NCI-H748 (cell line): Measurements from ENCODE around the gene RGS7.
"Not testable (repeated sequence)": the region's sequence is repeated elsewhere in the genome, so short reads cannot be mapped to it uniquely, and the experiment has no call there.

ENCODE experiments used
- DNase-seq: peaks from one replicate; lab custom pipeline; 2025; ENCODE audit not compliant: unreplicated experiment; lab: John Stamatoyannopoulos, UW

The RGS7 gene

GRCh38 chr1:241142493-241142892 is 214.5 kb downstream of the RGS7 start:
- DNase-seq: no peak

- not testable (repeated sequence) for DNase-seq
These were observed 215.4 kb downstream of the RGS7 start for GRCh38 chr1:241141646-241142045.

- DNase-seq: no peak
These were observed 216.3 kb downstream of the RGS7 start for GRCh38 chr1:241140670-241141069.

GRCh38 chr1:241139047-241139446 is 218.0 kb downstream of the RGS7 start:
- no peak for DNase-seq

- DNase-seq: no peak
These were observed 218.8 kb downstream of the RGS7 start for GRCh38 chr1:241138248-241138647.

- no peak for DNase-seq
These were observed 220.6 kb downstream of the RGS7 start for GRCh38 chr1:241136389-241136788.

DNA sequence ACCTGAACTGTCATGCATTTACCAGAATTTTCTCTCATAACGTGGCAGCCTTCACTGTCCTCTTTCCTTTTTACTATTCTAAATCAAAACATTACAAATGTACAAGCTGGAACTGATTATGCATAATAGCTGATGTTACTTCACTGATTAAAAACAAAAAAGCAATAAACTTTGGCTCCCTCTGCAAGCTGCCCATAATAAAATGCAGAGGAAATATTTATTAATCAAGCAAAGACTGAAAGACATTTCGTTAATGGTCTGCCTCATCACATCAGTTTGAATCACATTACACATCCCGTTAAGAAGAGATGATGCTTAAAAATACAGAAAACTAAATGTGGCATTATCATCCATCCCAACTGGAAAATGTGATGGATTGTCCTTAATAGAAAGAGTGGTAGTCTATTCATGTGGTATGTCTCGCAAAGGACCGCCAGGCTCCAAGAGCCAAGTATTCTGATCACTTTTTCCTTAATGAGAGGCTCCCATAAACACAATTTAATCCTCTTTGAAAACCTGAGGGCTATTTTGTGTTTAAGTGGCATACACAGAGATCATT is 225.3 kb downstream of the RGS7 start:
- no peak for DNase-seq

DNA sequence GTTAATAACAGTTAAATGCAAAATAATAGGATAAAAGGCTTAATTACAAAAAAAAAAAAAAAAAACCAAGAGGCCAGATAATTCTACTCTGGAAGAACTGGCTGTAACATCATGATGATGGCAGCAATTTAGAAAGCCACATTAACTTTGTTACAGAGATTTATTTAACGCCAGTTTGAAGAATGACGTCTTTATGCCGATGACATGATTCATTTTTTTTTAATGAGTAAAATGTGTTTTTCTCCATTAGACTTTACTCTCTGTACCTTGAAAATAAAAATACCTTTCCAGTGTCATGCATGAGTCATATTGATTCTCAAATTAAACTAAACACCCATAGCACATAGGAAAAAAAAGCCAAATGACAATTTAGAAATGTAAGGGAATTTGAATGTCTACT is 226.1 kb downstream of the RGS7 start:
- DNase-seq: no peak

- no peak for DNase-seq
These were observed 227.6 kb downstream of the RGS7 start for GRCh38 chr1:241129207-241129960.

DNA sequence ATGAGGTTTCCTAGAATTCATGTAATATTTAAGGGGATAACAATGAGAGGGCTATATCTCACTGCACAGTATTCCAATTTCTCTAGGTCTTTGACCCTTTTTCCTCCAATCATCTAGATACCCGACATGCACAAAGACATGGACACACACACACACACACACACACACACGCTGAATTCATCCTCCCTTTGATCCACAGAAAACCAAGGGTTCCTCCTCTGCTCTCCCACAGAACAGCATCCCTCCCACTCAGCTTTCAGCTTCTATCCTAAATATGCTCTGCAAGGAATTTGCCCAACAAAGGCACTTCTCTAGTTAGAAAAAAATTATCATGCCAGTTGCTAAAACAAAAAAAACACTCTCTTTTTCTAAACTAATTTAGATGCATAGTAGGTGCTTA is 231.7 kb downstream of the RGS7 start:
- DNase-seq: no peak

- no peak for DNase-seq
These were observed 239.0 kb downstream of the RGS7 start for GRCh38 chr1:241118049-241118448.

- DNase-seq: no peak
These were observed 241.2 kb downstream of the RGS7 start for GRCh38 chr1:241115784-241116183.

- no peak for DNase-seq
These were observed 242.2 kb downstream of the RGS7 start for GRCh38 chr1:241114699-241115233.

DNA sequence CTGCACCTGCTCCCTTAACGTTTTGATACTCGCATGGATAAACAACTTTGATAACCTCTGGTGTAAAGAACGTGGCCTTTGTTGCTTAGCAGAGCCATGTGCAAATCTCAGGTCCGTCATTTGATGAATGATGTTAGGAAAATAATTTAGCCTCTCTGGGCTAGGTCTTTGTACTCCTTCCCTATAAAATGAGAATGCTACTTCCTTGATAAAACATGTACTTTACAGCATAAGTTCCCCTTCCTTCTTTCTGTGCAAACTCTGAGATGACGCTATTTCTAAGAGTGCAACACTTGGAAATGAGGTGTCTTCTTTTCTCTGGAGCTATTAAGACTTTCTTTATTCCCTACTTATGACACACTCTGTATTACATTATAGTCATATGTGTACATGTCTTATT is 243.4 kb downstream of the RGS7 start:
- no peak for DNase-seq

- DNase-seq: no peak
These were observed 248.0 kb downstream of the RGS7 start for GRCh38 chr1:241109039-241109438.

DNA sequence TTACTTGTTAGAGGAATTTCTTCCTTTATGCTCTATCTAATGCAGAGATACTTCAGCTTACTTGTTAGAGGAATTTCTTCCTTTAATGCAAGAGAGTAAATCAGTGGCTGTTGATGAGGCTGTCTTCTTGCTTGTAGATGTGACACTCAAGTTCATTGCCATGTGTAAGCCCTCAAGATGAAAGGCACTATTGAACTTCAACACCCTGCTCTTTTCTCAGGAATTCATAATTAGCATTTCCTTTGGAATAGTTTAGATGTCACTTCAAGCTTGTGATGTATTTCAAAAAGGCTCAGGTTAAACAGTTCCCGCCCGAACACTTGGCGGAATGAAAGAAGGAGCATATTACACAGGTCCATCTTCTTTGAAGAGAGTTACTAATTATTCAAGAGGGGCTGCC is 251.9 kb downstream of the RGS7 start:
- no peak for DNase-seq

- no peak for DNase-seq
These were observed 254.3 kb downstream of the RGS7 start for GRCh38 chr1:241102664-241103063.

- no peak for DNase-seq
These were observed 255.4 kb downstream of the RGS7 start for GRCh38 chr1:241101622-241102021.

DNA sequence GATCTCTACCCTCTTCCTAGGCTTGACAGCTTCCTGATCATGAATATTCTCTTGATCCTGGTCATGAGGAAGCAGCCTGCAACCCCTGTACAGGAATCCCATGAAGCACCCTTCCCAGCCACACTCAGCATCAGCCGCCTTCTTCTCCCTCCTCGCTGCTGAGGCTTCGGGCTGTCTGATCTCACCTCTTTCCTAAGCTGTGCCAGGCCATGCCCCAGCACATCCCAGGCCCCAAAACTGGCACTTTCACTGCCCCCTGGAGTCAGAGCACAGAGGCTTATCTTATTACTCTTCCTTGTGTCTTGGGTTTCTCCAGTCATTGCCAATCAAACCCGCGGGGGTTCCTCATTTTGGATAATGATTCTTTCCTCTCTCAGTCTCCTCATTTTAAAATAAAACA is 259.5 kb downstream of the RGS7 start:
- DNase-seq: no peak

- DNase-seq: no peak
These were observed 260.0 kb downstream of the RGS7 start for GRCh38 chr1:241096982-241097381.

GRCh38 chr1:241095847-241096246 is 261.2 kb downstream of the RGS7 start:
- no peak for DNase-seq

GRCh38 chr1:241090798-241091197 is 266.2 kb downstream of the RGS7 start:
- no peak for DNase-seq

DNA sequence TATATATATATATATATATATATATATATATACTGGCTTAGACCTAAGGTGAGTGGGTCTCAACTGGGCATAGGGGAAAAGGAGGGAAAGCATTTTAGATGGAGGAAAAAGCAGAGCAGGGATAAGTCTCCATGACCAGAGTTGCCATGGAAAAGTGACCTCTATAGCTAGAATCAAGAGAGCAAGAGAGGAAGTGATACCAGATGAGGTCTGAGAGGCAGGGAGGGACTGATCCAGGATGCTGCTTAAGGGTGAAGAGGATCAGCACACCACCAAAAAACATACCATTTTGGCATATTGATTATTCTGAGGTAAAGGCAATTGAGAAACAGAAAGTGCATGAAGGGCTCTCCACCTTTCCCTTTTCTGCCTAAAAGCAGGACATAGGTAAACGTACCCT is 267.9 kb downstream of the RGS7 start:
- not testable (repeated sequence) for DNase-seq
